ENCODE measurements around the gene ARID1A. TPM values are rescaled to one million over a fixed set of nuclear protein-coding genes. Genes with fewer than 3 reads are reported as not detected.

ARID1A gene
- total and polyA plus RNA-seq, 2 donors (not counting 3 experiments of a cell fraction or from before 2014, with no cell fraction given) = 36.9 to 77.2 TPM

DNA sequence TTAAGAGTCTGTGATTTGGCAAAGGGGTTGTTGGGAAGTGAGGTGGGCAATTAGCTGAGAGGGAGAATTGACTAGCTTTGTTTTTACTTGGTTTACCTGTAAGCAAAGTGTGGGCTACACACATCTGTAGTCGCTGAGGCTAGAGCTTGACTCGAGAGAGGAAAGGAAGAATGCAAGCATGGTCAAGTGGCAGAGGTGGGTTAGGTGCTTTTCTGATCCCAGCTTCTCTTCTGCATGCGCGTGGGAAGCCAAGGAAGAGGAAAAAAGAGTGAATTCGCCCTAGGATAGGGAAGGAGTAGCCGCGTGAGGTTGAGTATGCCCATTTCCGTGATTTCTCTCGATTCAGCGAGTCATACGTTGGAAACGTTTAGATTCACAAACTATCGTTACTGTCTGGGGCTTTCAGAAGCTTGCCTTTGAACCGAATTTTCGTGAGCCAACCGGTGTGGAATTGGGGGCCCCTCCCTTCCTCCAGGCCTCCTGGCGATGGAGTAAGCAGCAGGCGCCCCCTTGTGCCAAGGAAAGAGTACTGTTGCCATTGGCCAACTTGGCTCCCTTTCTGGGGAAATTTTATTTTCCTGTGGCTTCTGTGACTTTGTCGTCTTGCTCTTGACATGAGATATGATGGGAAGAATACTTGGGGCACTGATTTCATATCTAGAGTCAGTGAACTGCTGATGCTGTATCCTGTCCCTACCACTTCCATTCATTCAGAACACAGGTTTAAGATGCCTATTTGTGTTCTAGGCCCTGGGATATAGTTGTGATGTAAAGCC lies 93.2 kb downstream of the ARID1A start:
- CTCF ChIA-PET = interaction anchor here (0.5 to 9.4 kb wide), 51 partner anchors 10 to 1727 kb away, joined by 3 to 428 read pairs (median 5); partner anchors contain the start of genes ARID1A and GPN2
- DNase-seq (ENCODE audit: low read depth, low spot score) = peak; percentile 77

More for the DNA sequence above, 93.2 kb downstream of the ARID1A start:
- Histone ChIP-seq H3K36me3 (ENCODE audit: control insufficient read depth in 2 of 2, extremely low read depth in 1 of 2, insufficient read depth in 2 of 2, low read length in 2 of 2) (peaks cover 0 to under 1% of the 10 kb centered on the region in 2 experiments), H2AFZ (ENCODE audit: low read depth, low read length) (peak overlapping the region; percentile 10), H3K4me2 (ENCODE audit: insufficient read depth, low read length) (peak overlapping the region; percentile 84), H3K4me1 (ENCODE audit: control insufficient read depth, extremely low read depth, insufficient read depth, low read length) (peaks cover 40% of the 10 kb centered on the region), H3K27me3 (ENCODE audit: control insufficient read depth in 2 of 2, insufficient read depth in 2 of 2, low read length in 2 of 2) (no peaks in the 10 kb centered on the region), H3K79me2 (ENCODE audit: control insufficient read depth, insufficient read depth, low read length) (no peaks in the 10 kb centered on the region), H3K27ac (ENCODE audit: insufficient read depth, low read depth, low read length) (peak overlapping the region; percentile 69), H3K9me1 (replicated peaks; ENCODE audit: control insufficient read depth, extremely low read depth, insufficient read depth, low read length) (no peaks in the 10 kb centered on the region), H3K9me3 (replicated peaks; ENCODE audit: control insufficient read depth, insufficient read depth, low read length) (no peaks in the 10 kb centered on the region), H3K4me3 (replicated peaks in 1 of 3; ENCODE audit: insufficient read depth in 1 of 3, low read depth in 1 of 3, low read length in 3 of 3) (peak overlapping the region in 2 of 3 experiments; percentile 51 to 76), H3K9ac (replicated peaks; ENCODE audit: extremely low read depth, insufficient read depth, low read length) (peak overlapping the region; percentile 85), H4K20me1 (replicated peaks; ENCODE audit: control insufficient read depth, extremely low read depth, insufficient read depth, low read length) (no peaks in the 10 kb centered on the region)
- BruUV-seq (replicated peaks) = no TSS peak
- dilution Hi-C loops (cut with MboI; ENCODE audit: extremely low pct_ligation_motif_present, low sequenced_read_pairs) = loop anchor here (5.0 kb wide), 1 partner anchor 87 kb away; no protein-coding TSS in a partner anchor
- POLR2A ChIA-PET = interaction anchor here (1.2 kb wide), 1 partner anchor 97 kb away, joined by 6 read pairs; no protein-coding TSS in a partner anchor
- intact Hi-C loops (cut with micrococcal nuclease) = loop anchor here (1.0 to 2.0 kb wide), 5 partner anchors 66 to 288 kb away; no protein-coding TSS in a partner anchor
- FAIRE-seq = peak; percentile 84
- TF ChIP-seq POLR2AphosphoS5 (IDR thresholded peaks at IDR 0.05; ENCODE audit: insufficient read depth, low read depth, low read length) (peak; percentile 60), FOS (IDR thresholded peaks at IDR 0.05; ENCODE audit: borderline replicate concordance, insufficient read depth, low read length) (no peak), POLR2A (IDR thresholded peaks at IDR 0.05; ENCODE audit: low read depth, low read length) (peak; percentile 53), MYC (IDR thresholded peaks at IDR 0.05; ENCODE audit: low read depth, low read length) (no peak), JUN (IDR thresholded peaks at IDR 0.05; ENCODE audit: borderline replicate concordance, insufficient read depth, insufficient read length, low read depth) (no peak), EZH2 (IDR thresholded peaks at IDR 0.05; ENCODE audit: borderline replicate concordance, low read depth, low read length, severe bottlenecking) (no peak), GATA2 (IDR thresholded peaks at IDR 0.05; ENCODE audit: insufficient read depth, insufficient read length, low read depth, low read length) (no peak)
- TF ChIP-seq, protein P1, sequence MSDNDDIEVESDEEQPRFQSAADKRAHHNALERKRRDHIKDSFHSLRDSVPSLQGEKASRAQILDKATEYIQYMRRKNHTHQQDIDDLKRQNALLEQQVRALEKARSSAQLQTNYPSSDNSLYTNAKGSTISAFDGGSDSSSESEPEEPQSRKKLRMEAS (IDR thresholded peaks at IDR 0.05; ENCODE audit: insufficient read depth, insufficient read length) = no peak
- TF ChIP-seq, protein P2, sequence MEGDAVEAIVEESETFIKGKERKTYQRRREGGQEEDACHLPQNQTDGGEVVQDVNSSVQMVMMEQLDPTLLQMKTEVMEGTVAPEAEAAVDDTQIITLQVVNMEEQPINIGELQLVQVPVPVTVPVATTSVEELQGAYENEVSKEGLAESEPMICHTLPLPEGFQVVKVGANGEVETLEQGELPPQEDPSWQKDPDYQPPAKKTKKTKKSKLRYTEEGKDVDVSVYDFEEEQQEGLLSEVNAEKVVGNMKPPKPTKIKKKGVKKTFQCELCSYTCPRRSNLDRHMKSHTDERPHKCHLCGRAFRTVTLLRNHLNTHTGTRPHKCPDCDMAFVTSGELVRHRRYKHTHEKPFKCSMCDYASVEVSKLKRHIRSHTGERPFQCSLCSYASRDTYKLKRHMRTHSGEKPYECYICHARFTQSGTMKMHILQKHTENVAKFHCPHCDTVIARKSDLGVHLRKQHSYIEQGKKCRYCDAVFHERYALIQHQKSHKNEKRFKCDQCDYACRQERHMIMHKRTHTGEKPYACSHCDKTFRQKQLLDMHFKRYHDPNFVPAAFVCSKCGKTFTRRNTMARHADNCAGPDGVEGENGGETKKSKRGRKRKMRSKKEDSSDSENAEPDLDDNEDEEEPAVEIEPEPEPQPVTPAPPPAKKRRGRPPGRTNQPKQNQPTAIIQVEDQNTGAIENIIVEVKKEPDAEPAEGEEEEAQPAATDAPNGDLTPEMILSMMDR (IDR thresholded peaks at IDR 0.05; ENCODE audit: extremely low read depth in 1 of 2, insufficient read depth in 1 of 2, low read depth in 1 of 2, low read length in 2 of 2) = peak; percentile 87 to 92
